HuH-7.5 (cell line): ENCODE results near the gene ZMYM2.
"Not testable (repeated sequence)": the region's sequence is repeated elsewhere in the genome, so short reads cannot be mapped to it uniquely, and the experiment has no call there.

ENCODE experiments used
- DNase-seq: peaks from one replicate; pipeline ENCODE4 v3.0.0; 2011; ENCODE audit warnings: low spot score

The ZMYM2 gene

GRCh38 chr13:19982447-19983043 lies 24.0 kb downstream of the ZMYM2 start:
- DNase-seq = no peak

- DNase-seq = peak; percentile 10
These were observed 26.1 kb downstream of the ZMYM2 start for GRCh38 chr13:19984430-19985218.

- no peak for DNase-seq
These were observed 26.7 kb downstream of the ZMYM2 start for GRCh38 chr13:19985219-19985556.

DNA sequence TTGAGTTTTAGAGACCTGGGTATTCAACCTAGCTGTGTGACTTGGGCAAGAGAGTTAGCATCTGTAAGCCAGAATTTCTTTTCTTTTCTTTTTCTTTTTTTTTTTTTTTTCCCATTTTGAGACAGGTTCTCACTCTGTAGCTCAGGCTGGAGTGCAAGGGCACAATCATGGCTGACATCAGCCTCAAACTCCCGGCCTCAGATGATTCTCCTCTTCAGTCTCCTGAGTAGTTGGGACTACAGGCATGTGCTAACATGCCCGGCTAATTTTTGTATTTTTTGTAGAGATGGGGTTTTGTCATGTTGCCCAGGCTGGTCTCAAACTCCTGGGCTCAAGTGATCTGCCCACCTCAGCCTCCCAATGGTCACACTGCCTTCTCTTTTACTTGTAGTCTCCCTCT lies 33.0 kb downstream of the ZMYM2 start:
- no peak for DNase-seq

DNA sequence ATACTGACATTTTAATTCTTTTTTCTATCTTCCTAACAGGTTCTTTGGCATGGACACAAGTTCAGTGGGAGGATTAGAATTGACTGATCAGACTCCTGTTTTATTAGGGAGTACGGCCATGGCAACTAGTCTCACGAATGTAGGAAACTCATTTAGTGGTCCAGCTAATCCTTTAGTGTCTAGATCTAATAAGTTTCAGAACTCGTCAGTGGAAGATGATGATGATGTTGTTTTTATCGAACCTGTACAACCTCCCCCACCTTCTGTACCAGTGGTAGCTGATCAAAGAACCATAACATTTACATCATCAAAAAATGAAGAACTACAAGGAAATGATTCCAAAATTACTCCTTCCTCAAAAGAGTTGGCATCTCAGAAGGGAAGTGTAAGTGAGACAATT lies 34.5 kb downstream of the ZMYM2 start:
- DNase-seq = no peak

DNA sequence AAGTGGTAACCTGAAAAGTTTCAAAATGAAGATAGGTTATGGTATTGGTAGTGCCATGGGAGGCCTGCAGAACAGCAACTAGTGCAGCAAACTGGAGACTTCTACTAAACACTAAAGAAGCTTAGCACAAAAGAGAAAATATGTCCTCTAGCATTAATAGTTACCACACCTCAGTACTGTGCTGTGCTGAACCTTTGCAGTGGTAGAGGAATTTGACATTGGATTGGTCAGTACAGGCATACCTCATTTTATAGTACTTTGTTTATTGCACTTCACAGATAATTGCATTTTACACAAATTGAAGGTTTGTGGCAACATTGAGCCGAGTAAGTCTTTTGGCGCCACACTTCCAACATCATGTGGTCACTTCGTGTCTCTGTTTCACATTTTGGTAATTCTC lies 40.4 kb downstream of the ZMYM2 start:
- DNase-seq = no peak

GRCh38 chr13:20000062-20000552 lies 41.6 kb downstream of the ZMYM2 start:
- DNase-seq = no peak

DNA sequence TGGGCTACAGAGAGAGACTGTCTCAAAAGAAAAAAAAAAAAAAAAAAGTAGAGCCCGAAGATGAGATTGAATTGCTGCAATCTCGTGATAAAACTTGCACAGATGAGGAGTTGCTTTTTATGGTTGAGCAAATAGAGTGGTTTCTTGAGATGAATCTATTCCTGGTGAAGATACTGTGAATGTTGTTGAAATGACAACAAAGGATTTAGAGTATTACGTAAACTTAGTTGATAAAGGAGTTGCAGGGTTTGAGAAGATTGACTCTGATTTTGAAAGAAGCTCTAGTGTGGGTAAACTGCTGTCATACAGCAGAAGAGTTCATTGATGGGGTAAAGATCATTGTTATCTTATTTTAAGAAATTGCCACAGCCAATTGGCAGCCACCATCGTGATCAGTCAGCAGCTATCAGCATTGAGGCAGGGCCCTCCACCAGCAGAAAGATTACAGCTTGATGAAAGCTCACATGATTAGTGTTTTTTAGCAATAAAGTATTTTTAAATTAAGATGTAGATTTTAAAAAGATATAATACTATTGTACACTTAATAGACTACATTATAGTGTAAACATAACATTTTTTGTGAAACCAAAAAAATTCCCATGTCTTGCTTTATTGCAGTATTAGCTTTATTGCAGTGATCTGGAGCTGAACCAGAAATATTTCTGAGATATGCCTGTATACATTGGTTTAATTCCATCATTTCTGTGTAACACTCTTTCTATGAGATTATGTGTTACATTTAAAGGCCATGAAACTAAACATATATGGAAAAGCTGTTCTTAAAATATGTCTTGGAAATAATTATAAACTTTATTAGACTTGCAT lies 43.1 kb downstream of the ZMYM2 start:
- no peak for DNase-seq

- DNase-seq = no peak
These were observed 44.3 kb downstream of the ZMYM2 start for GRCh38 chr13:20002787-20003186.

GRCh38 chr13:20006206-20006605 lies 47.7 kb downstream of the ZMYM2 start:
- DNase-seq = no peak

GRCh38 chr13:20015763-20016162 lies 57.2 kb downstream of the ZMYM2 start:
- no peak for DNase-seq

GRCh38 chr13:20016649-20017364 lies 58.3 kb downstream of the ZMYM2 start:
- no peak for DNase-seq

DNA sequence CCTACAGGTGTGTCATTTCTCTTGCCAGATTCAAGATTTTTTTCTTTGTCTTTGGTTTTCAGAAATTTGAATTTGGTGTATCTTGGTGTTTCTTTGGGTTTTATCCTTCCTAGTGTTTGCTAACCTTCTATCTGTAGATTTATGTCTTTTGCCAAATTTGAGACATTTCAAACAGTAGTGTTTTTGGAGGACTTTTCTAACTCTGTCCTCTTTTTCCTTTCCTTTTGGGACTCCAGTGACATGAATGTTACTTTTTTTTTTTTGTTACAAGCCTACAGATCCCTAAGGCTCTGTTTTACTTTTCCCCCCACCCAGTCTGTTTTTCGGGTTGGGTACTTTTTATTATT lies 58.8 kb downstream of the ZMYM2 start:
- DNase-seq = no peak

- DNase-seq = no peak
These were observed 60.5 kb downstream of the ZMYM2 start for GRCh38 chr13:20019043-20019442.

DNA sequence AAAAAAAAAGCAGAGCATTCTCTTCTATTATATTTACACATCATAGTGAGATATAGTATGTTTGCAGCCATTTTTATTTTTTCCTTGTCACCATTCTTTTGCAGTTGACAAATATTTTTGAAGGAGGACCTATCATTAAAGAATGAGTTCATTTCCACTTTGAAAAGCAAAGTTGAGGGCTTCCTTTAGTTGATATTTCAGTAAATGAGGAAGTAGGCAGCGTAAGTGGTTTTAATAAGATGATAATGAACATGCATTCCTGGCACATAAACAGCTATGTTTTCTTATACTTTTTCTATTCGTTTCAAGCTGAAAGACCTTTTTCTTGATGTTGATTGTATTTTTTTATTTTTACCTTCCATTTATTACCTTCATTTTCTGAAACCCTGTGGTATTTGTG lies 66.2 kb downstream of the ZMYM2 start:
- DNase-seq = no peak

- no peak for DNase-seq
These were observed 70.4 kb downstream of the ZMYM2 start for GRCh38 chr13:20028953-20029352.

DNA sequence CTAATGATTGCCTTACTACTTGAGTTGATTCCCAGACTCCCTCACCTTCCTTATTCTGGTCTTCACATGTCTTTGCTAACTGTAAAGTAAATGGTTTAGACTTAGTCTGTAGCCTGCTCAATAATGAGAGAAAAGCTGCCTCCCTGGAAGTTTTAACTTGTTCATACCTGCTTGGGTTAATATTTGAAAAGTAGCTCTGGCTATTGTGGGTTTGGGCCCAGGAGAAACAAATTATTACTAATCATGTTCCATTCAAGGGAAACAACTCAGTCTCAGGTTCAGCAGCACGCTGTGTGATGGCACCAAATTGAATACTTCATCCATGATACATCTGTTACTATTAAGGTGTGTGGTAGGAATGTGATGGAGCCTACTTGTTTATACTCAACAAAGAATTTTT lies 75.0 kb downstream of the ZMYM2 start:
- no peak for DNase-seq

GRCh38 chr13:20035130-20035529 lies 76.6 kb downstream of the ZMYM2 start:
- no peak for DNase-seq

GRCh38 chr13:20037908-20038307 lies 79.4 kb downstream of the ZMYM2 start:
- DNase-seq = no peak

- DNase-seq = not testable (repeated sequence)
These were observed 84.1 kb downstream of the ZMYM2 start for GRCh38 chr13:20042603-20043002.

GRCh38 chr13:20043207-20043925 lies 84.8 kb downstream of the ZMYM2 start:
- DNase-seq = no peak

DNA sequence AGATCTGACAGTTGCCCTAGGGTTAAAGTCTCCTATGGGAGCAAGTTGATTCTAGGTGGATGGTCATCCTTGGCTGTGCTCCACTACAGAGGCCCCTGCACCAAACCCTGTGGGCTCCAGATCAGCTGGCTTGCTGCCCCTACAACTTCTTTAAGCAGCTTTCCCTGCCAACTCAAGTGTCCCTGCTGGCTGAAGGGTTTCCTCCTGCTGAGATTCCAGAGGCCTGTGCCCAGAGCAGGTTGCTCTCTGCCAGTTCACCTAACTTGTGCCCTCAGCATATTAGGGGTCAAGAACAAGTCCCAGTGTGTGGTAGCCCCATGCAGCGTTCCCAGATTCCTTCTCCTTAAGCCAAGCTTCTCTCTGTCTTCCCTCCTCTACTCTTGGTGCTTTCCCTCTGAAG lies 85.6 kb downstream of the ZMYM2 start:
- no peak for DNase-seq
